NCI-H524 treated with DMSO at 0.1 percent for 48 hours (cell line): ENCODE data around the gene RASL10B.
"Not testable (repeated sequence)": the region's sequence is repeated elsewhere in the genome, so short reads cannot be mapped to it uniquely, and the experiment has no call there.

Experiments
- DNase-seq: peaks from one replicate; lab custom pipeline; 2025; lab: John Stamatoyannopoulos, UW

The RASL10B gene

GRCh38 chr17:35742896-35743477 is 11.5 kb downstream of the RASL10B start:
- DNase-seq = no peak

GRCh38 chr17:35743626-35744328 is 12.3 kb downstream of the RASL10B start:
- DNase-seq = no peak

GRCh38 chr17:35744830-35745229 is 13.4 kb downstream of the RASL10B start:
- no peak for DNase-seq

- no peak for DNase-seq
Measured at GRCh38 chr17:35745246-35745645, 13.8 kb downstream of the RASL10B start.

- no peak for DNase-seq
Measured at GRCh38 chr17:35745749-35746320, 14.4 kb downstream of the RASL10B start.

DNA sequence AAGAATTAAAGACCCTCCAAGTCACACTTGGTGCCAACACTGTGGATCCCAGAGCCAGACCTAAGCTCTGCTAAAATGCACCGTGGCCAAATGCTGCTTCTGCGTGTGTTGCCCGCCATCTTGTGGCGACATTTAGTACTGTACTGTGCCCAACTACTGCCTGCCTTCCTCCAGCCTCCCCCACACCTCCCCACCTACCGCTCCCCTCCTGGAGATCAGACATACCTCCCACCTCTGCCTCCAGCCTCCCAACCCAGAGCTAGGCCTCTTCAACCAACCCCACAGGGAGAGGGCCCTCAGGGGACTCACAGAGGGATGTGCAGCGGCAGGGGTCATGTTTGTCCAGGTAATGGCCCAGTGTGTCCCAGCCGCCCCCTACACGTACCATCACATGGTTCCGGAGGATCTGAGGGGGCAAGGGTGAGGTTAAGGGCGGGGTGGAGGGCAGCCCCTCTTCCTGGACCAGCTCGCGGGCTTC is 16.1 kb downstream of the RASL10B start:
- DNase-seq = no peak

DNA sequence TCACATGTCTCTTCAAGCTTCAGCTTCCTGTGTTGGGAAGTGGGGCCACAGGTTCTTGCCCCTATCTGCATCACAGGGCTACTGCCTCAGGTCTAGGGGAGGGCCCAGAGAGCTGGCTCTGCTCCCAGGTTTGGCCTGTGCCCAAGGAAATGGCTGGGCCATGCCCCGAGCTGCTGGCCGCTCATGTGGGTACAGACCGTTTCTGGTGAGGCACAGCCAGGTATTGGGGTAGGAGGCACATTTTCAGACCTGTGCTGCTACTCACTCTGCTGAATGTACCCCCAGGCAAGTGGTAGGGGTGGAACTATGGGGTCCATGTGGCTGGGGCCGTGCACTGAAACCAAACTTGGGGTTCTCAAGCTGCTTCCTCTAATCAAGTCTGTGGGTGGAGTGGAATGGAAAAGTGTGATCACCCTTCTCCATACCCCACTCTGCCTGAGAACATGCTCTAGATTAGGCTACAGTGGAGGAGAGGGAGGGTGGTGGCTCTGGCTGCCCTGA is 17.0 kb downstream of the RASL10B start:
- DNase-seq = no peak

DNA sequence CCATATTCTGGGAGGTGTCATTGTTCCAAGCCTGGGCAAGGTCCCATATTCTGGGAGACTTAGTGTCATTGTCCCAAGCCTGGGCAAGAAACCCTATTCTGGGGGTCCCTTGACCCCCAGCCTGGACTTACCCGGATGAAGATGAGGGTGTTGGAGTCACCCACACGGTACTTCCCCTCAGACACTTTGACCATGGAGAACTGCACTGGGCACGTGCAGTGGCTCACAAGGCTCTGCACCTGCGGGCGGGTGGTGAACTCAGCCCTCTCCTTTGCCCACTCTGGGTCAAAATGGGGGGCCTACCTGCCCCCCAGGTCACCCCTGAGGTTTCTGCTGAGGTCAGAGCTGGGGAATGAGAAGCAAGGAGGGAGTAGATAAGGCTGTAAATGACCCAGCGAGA is 17.5 kb downstream of the RASL10B start:
- no peak for DNase-seq

DNA sequence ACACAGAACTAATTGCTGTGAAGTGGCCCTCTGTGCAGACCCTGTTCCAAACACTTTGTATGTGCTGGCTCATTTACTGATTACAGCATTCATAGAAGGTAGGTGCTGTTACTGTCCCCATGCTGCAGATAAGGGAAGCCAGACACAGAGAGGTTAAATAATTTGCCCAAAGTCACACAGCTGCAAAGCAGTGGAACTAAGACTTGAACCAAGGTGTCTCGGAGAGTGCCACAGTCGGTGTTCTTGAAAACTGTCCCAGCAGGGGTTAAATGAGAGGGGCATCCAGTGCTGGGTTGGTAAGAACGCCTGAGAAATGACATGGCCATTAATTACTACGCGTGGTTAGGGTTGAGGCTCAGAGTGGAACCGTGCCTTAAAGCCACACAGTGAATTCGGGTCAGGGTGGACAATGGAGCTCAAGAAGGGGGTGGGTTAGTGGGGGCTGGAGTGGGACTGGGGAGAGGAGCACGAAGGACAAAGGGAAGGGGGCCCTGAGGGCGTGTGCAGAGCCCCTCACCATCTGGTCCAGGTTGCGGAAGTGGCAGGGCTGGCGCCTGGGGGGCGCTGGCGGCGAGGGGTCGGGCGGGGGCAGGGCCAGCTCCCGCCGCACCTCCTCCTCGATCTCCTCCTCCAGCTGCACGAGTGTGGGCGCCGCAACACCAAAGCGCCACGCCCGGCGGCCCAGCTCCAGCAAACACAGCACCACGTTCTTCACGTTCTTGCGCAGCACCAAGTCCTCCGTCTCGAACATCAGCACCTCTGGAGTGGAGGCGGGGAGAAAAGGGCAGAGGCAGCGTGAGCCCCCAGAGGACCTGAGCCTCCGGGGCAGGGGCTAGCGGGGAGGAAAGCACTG is 18.3 kb downstream of the RASL10B start:
- DNase-seq = no peak

GRCh38 chr17:35750526-35751395 is 19.3 kb downstream of the RASL10B start:
- DNase-seq = no peak

GRCh38 chr17:35751541-35751940 is 20.1 kb downstream of the RASL10B start:
- DNase-seq = not testable (repeated sequence)

DNA sequence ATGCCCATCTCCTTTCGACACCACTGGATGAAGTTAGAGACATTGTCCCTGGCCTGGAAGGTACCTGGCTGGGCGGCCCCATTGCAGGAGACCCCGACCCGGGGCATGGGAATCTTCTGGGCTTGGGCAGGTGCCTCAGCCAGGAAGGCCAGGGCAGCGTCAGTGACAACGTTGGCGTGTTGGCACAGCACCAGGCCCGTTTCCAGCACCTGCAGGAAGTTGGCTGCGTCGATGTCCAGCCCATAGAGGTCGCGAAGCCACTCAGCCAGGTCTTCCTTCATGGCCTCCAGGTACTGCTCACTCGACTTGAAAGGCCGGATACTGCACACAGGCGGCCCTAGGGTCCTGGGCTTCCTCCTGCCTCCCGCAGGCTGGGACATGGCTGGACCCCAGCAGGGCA is 21.0 kb downstream of the RASL10B start:
- DNase-seq = no peak

DNA sequence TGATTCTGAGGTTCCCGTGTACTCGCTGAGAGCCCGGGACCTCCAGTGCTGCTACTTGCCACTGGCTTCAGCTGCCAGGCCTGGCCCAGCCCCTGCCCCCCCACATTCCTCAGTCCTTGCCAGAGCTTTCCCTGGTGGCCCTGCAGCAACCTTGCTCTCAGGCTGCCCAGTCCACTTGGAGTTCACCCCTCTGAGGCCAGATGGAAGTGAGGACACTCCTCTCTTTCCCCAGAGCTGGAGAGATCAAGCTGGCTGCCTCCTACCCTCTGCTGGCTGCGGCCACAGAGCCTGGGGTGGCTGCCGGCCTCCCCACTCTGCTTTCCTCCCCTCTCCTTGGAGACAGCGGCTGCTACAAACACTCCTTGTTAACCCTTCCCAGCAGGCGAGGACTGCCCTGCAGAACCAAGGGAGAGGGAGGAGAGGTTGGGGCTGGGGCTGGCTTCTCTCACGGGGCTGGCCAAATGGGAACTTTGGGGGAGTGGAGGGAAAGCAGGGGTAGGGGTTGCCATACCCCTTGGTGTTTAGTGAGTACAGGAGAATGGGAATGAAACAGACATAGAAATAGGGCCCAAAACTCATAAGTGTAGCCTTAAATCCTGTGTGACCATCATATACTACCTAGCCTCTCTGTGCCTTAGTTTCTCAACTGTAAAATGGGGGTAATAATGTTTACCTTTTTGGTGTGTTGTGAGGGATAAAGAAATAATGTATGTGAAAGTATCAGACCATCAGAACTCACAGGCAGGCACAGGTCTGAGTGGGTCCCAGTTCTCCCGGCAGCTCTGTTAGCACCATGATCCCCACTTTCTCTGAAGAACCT is 21.7 kb downstream of the RASL10B start, which contains the start of gene GAS2L2:
GAS2L2 (minus strand) TSS at position 295 of the 820 bp plus-strand sequence. CDS start 389 bp downstream, outside the sequence.
- DNase-seq = no peak

DNA sequence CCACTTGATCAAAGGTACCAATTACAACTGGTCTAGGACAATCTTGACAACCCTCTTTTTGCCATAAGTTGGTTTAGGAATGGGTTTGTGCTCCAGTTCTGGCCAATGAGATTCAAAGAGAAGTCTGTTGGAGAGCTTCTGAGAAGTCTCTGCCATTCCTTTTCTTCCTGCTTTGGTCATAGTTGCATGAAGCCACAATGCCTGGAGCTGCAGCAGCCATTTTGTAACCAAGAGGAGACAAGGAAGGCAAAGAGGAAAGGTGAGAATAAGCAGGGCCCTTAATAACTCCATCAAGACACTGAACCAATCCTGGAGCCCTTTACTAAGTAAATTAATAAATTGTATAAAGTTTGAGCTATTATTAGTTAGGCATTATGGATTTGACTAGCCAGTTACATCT is 25.8 kb downstream of the RASL10B start:
- no peak for DNase-seq

DNA sequence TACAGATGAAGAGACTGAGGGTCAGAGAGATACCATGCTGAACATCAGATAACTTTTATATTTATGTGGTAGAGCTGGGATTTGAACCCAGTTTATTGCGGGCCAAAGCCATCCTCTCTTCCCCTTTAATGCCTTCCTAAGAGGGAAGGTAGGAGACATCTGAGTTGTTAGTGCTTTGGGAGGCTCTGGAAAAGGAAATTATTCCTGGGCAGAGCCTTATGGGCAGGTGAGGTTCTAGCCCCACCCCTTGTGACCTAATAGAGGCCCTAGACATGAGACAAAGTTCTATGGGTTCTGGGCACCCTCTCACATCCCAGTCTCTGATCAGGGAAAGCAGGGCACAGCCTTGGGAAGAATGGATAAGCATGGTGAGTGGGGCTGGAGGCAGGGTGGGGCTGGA is 29.1 kb downstream of the RASL10B start, which contains the start of gene C17orf50:
C17orf50 (plus strand) TSS at position 301 of the 400 bp plus-strand sequence; CDS start at position 356, 55 bp downstream.
- DNase-seq = no peak

- DNase-seq = no peak
Measured at GRCh38 chr17:35761601-35762000, 30.2 kb downstream of the RASL10B start.

DNA sequence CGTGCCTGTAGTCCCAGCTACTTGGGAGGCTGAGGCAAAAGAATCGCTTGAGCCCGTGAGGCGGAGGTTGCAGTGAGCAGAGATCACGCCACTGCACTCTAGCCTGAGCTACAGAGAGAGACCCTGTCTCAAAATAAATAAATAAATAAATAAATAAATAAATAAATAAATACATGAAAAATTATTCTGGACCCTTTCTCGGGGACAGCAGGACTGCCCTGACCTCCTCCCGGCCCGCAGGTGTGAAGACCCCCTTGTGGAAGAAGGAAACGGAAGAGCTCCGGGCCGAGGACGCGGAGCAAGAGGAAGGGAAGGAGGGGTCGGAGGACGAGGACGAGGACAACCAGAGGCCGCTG is 32.3 kb downstream of the RASL10B start:
- DNase-seq = no peak

- peak; percentile 33 for DNase-seq
Measured at GRCh38 chr17:35764123-35764991, 32.9 kb downstream of the RASL10B start.

DNA sequence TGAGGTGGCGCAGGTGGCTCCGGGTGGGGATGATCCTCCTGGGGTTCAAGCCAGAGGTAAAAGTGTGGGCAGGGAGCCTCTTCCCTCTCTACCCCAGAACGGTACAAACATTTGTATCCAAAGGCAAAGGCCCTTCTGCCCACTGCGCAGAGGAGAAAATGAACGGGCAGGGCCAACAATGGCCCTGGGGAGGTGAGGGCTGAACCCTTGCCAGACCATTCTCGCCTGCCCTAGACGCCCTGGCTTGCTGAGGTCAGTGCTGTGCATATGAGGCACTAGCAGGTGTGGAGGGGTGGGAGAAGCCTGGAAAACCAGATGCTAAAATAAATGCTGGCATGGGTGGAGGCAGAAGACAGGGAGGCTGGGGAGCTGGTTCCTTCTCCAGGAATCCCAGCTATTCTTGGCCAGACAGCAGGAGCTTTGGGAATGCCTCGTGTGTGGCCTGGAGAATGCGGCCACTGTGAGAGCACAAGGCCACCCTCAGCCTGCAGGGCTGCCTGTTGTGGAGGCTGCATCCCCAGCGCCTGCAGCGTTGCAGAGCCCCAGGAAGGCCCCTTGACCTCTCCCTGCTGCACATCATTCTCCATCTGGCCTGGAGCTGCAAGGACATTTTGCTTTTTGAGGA is 33.8 kb downstream of the RASL10B start:
- no peak for DNase-seq
